ENCODE measurements around the gene AJAP1.

- TF ChIP-seq, protein P1, sequence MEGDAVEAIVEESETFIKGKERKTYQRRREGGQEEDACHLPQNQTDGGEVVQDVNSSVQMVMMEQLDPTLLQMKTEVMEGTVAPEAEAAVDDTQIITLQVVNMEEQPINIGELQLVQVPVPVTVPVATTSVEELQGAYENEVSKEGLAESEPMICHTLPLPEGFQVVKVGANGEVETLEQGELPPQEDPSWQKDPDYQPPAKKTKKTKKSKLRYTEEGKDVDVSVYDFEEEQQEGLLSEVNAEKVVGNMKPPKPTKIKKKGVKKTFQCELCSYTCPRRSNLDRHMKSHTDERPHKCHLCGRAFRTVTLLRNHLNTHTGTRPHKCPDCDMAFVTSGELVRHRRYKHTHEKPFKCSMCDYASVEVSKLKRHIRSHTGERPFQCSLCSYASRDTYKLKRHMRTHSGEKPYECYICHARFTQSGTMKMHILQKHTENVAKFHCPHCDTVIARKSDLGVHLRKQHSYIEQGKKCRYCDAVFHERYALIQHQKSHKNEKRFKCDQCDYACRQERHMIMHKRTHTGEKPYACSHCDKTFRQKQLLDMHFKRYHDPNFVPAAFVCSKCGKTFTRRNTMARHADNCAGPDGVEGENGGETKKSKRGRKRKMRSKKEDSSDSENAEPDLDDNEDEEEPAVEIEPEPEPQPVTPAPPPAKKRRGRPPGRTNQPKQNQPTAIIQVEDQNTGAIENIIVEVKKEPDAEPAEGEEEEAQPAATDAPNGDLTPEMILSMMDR (IDR thresholded peaks at IDR 0.05), result no peak
- TF ChIP-seq EZH2 (IDR thresholded peaks at IDR 0.05; ENCODE audit: borderline replicate concordance, insufficient read depth, low read depth, low read length, poor library complexity, severe bottlenecking), result no peak
Measured at GRCh38 chr1:4768553-4768952, 114.1 kb downstream of the AJAP1 start.

Data from B cell (primary cell).